Measurements from ENCODE around the gene UGT1A1.

DNA sequence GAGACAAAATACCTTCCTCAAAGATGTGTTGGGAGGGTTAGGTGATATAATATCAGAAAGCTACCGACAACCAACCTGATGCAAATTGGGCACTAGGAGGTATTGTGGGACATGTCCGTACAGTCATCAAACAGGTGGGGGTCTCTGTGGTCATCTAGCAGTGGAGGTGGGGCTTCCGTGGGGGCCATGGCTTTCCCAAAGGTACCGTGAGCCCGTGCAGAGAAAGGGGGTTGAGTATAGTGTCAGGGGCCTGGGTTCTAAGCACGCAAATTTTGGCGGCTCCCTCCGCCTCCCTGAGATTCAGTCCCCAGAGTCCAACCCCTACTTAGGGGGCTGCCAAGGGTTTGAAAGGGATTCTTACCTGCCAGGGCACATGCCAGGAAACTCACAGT, 61.6 kb downstream of the UGT1A1 start:
- TF ChIP-seq, protein P1, sequence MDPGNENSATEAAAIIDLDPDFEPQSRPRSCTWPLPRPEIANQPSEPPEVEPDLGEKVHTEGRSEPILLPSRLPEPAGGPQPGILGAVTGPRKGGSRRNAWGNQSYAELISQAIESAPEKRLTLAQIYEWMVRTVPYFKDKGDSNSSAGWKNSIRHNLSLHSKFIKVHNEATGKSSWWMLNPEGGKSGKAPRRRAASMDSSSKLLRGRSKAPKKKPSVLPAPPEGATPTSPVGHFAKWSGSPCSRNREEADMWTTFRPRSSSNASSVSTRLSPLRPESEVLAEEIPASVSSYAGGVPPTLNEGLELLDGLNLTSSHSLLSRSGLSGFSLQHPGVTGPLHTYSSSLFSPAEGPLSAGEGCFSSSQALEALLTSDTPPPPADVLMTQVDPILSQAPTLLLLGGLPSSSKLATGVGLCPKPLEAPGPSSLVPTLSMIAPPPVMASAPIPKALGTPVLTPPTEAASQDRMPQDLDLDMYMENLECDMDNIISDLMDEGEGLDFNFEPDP (CRISPR knock-in tag; IDR thresholded peaks at IDR 0.05): no peak
- TF ChIP-seq KAT7 (CRISPR knock-in tag; IDR thresholded peaks at IDR 0.05; ENCODE audit: borderline replicate concordance) (no peak), NR3C1 (CRISPR knock-in tag; IDR thresholded peaks at IDR 0.05) (no peak), SMAD1 (IDR thresholded peaks at IDR 0.05; ENCODE audit: low read depth, low read length, partially characterized antibody) (no peak), SRF (CRISPR knock-in tag; IDR thresholded peaks at IDR 0.05) (no peak), ZNF324 (CRISPR knock-in tag; IDR thresholded peaks at IDR 0.05) (no peak)
- TF ChIP-seq, protein P2, sequence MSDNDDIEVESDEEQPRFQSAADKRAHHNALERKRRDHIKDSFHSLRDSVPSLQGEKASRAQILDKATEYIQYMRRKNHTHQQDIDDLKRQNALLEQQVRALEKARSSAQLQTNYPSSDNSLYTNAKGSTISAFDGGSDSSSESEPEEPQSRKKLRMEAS (CRISPR knock-in tag; IDR thresholded peaks at IDR 0.05): no peak
- TF ChIP-seq, protein P3, sequence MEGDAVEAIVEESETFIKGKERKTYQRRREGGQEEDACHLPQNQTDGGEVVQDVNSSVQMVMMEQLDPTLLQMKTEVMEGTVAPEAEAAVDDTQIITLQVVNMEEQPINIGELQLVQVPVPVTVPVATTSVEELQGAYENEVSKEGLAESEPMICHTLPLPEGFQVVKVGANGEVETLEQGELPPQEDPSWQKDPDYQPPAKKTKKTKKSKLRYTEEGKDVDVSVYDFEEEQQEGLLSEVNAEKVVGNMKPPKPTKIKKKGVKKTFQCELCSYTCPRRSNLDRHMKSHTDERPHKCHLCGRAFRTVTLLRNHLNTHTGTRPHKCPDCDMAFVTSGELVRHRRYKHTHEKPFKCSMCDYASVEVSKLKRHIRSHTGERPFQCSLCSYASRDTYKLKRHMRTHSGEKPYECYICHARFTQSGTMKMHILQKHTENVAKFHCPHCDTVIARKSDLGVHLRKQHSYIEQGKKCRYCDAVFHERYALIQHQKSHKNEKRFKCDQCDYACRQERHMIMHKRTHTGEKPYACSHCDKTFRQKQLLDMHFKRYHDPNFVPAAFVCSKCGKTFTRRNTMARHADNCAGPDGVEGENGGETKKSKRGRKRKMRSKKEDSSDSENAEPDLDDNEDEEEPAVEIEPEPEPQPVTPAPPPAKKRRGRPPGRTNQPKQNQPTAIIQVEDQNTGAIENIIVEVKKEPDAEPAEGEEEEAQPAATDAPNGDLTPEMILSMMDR (IDR thresholded peaks at IDR 0.05 in 2 of 3, conservative IDR thresholded peaks at IDR 0.05 in 1 of 3; ENCODE audit: insufficient read depth in 2 of 3, low read depth in 1 of 3, low read length in 3 of 3): no peak
